ENCODE results near the gene RNF34. TPM values are rescaled to one million over a fixed set of nuclear protein-coding genes. Genes with fewer than 3 reads are reported as not detected.

RNF34 gene
- total RNA-seq, 1 donor from 2014 or later, result 45.1 TPM

GRCh38 chr12:121472150-121472905 is 72.4 kb downstream of the RNF34 start:
- intact Hi-C loops (cut with DNase I), result no loop called here
- Histone ChIP-seq H3K4me3 (no peak overlapping the region), H3K27me3 (no peaks in the 10 kb centered on the region), H3K27ac (no peak overlapping the region), H3K9me3 (no peaks in the 10 kb centered on the region), H3K4me1 (peaks cover 0 to 2% of the 10 kb centered on the region in 2 donors), H3K36me3 (no peaks in the 10 kb centered on the region)
- DNase-seq (ENCODE audit: low spot score in 2 of 2), result no peak
- no peak for TF ChIP-seq CTCF (IDR thresholded peaks at IDR 0.05)

Other genes starting within 250 kb of the RNF34 start
- gene P2RX4, start 190.0 kb upstream of the RNF34 start, total RNA-seq, result 4.3 TPM
- 36.9 TPM for gene CAMKK2, start 103.4 kb upstream of the RNF34 start, total RNA-seq
- gene ANAPC5, start 47.7 kb upstream of the RNF34 start, total RNA-seq, result 58.8 TPM
- gene KDM2B, start 180.9 kb downstream of the RNF34 start, total RNA-seq, result 17.3 TPM
- gene ORAI1, start 226.4 kb downstream of the RNF34 start, total RNA-seq, result 24.6 TPM

All from ascending aorta (tissue), 2 donors.